Regular cardiac myocyte (primary cell): ENCODE results near the gene PSD2. TPM values are rescaled to one million over a fixed set of nuclear protein-coding genes. Genes with fewer than 3 reads are reported as not detected.

ENCODE experiments used
- total RNA-seq: library from RNA; depleted of rRNA; stranded (reverse); fragments of >200 nt; gene quantifications from 2 replicates; pipeline ENCODE4 v1.2.3, GENCODE V29; 2014

The PSD2 gene
- under 0.01 and 0.28 TPM in 2 replicates for total RNA-seq

GRCh38 chr5:139795074-139796001 is at the start of gene PSD2:
Gene PSD2 (plus strand): TSS chr5:139795808. CDS start chr5:139809441, 13,633 bp downstream.

Other genes starting within 250 kb of the PSD2 start
- gene UBE2D2, start 234.5 kb upstream of the PSD2 start, total RNA-seq, result 53.9 and 54.7 TPM in 2 replicates
- gene CXXC5, start 147.5 kb upstream of the PSD2 start, total RNA-seq, result 50.7 and 53.7 TPM in 2 replicates
- gene NRG2, start 247.5 kb downstream of the PSD2 start, total RNA-seq, result 0.56 and 0.77 TPM in 2 replicates